Measurements from ENCODE around the gene TNFRSF17.

DNA sequence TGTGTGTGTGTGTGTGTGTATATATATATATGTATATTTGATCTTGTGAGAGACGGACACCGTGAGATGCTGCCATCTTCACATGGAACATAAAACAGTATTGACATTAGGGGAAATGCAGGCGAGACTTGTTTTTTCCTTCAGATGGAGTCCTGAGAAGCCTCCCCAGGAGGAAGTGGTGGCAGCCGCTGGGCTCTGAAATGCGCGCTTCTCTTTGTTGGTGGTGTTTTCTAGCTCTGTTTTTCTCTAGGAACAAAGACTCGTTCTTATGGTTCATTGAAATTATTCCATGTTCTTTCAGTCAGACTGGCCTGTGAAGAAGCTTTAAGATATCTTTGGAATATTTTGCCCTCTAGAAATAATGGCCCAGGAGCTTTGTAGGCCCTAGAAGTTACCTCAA lies 44.5 kb downstream of the TNFRSF17 start:
- TF ChIP-seq EHMT2 (IDR thresholded peaks at IDR 0.05; ENCODE audit: low read depth) (no peak), NFE2L2 (conservative IDR thresholded peaks at IDR 0.05; ENCODE audit: low read length) (no peak)

Measured in A549 (cell line).